WERI-Rb-1 (cell line): Measurements from ENCODE around the gene TRIM44.

ENCODE experiments used
- DNase-seq: peaks from one replicate; pipeline ENCODE4 v3.0.0-alpha.2; 2020
- H3K27ac ChIP-seq: fragments of 250-450 bp; sonication (Bioruptor Pico); 2 replicates; pipeline ENCODE4 v1.5.1; 2020; ENCODE audit warnings: mild to moderate bottlenecking, moderate library complexity
- H3K27me3 ChIP-seq: fragments of 250-450 bp; sonication (Bioruptor Pico); 2 replicates; pipeline ENCODE4 v1.5.1; 2021; ENCODE audit warnings: mild to moderate bottlenecking, low read depth, moderate library complexity; ENCODE audit not compliant: insufficient read depth, severe bottlenecking
- H3K36me3 ChIP-seq: fragments of 250-450 bp; sonication (Bioruptor Pico); 2 replicates; pipeline ENCODE4 v1.5.1; 2020; ENCODE audit warnings: mild to moderate bottlenecking, moderate library complexity
- H3K4me3 ChIP-seq: 2 replicates; pipeline ENCODE4 v1.5.1; 2011; ENCODE audit warnings: low read depth, mild to moderate bottlenecking, control low read depth, low read length
- H3K9me3 ChIP-seq: fragments of 250-450 bp; sonication (Bioruptor Pico); 2 replicates; pipeline ENCODE4 v1.5.1; 2021; ENCODE audit warnings: mild to moderate bottlenecking, moderate library complexity; ENCODE audit not compliant: severe bottlenecking
- TF ChIP-seq, protein P1 (sequence below): IDR thresholded peaks from 2 replicates; pipeline ENCODE4 v1.5.1; 2011; ENCODE audit warnings: low read depth, mild to moderate bottlenecking, control low read depth, inconsistent platforms, low read length

The TRIM44 gene, protein sequence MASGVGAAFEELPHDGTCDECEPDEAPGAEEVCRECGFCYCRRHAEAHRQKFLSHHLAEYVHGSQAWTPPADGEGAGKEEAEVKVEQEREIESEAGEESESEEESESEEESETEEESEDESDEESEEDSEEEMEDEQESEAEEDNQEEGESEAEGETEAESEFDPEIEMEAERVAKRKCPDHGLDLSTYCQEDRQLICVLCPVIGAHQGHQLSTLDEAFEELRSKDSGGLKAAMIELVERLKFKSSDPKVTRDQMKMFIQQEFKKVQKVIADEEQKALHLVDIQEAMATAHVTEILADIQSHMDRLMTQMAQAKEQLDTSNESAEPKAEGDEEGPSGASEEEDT

DNA sequence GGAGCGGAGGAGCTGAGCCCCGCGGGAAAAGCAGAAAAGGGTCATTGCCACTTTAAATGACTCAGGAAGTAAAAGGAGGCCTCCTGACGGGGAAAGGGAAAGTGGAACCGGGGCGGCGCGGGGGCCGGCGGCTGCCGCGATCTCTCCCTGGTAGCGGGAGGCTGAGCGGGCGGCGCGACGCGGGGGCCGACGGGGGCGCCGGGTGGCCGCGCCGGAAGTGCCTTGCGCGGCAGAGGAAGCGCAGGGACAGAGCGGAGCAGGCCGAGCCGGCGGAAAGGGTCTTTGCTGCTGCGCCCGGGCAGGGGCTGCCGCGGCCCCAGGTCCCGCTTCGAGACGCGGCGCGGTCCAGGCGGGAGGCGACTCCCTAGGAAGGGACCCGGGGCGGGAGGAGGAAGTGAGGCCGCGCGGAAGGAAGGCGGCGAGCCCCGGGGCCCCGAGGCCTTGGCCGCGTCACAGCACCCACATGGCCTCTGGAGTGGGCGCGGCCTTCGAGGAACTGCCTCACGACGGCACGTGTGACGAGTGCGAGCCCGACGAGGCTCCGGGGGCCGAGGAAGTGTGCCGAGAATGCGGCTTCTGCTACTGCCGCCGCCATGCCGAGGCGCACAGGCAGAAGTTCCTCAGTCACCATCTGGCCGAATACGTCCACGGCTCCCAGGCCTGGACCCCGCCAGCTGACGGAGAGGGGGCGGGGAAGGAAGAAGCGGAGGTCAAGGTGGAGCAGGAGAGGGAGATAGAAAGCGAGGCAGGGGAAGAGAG is at the start of gene TRIM44:
Gene TRIM44, plus strand, starts transcription at position 127 of the 759 bp plus-strand sequence. Its CDS starts 337 bp downstream, at position 464.
- DNase-seq = peak; percentile 76
- peaks cover 7% of the 10 kb centered on the region for H3K9me3 ChIP-seq
- H3K36me3 ChIP-seq = peaks cover 10% of the 10 kb centered on the region
- peak within 1 kb of the TSS; percentile 54 for H3K4me3 ChIP-seq
- TF ChIP-seq, protein P1, sequence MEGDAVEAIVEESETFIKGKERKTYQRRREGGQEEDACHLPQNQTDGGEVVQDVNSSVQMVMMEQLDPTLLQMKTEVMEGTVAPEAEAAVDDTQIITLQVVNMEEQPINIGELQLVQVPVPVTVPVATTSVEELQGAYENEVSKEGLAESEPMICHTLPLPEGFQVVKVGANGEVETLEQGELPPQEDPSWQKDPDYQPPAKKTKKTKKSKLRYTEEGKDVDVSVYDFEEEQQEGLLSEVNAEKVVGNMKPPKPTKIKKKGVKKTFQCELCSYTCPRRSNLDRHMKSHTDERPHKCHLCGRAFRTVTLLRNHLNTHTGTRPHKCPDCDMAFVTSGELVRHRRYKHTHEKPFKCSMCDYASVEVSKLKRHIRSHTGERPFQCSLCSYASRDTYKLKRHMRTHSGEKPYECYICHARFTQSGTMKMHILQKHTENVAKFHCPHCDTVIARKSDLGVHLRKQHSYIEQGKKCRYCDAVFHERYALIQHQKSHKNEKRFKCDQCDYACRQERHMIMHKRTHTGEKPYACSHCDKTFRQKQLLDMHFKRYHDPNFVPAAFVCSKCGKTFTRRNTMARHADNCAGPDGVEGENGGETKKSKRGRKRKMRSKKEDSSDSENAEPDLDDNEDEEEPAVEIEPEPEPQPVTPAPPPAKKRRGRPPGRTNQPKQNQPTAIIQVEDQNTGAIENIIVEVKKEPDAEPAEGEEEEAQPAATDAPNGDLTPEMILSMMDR = no peak
- H3K27ac ChIP-seq = peak within 1 kb of the TSS; percentile 90
- no peaks in the 10 kb centered on the region for H3K27me3 ChIP-seq

DNA sequence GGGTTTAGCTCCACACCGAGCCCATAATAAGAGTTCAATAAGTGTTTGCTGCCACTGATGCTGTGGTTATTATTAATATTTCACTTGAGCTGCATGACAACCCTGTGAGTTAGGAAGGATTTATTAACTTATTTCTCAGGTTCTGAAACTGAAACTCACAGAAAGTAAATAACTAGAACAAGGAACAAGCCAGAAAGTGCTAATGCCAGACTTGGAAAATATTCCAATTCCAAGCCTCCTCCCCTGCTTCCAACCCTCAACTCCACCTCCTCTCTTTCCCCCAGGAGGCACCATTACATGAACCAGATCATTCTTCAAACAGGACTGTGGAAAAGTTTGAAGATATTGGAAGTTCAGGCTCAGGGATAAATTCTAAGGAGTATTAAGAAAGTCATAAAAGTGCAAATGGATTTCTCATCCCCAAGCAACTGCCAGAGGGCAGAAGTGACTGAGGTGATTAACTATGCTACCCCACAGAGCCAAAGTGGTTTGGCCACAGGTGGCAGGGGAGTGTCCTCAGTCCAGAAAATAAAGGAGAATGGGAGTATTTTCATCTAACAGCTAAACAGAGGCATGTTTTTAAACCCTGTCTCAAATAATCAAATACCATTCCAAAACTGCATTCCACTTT is 47.5 kb upstream of the TRIM44 start:
- no peak for DNase-seq
- Histone ChIP-seq H3K27ac (no peak overlapping the region), H3K4me3 (no peak overlapping the region), H3K9me3 (no peaks in the 10 kb centered on the region), H3K27me3 (peaks cover 20% of the 10 kb centered on the region), H3K36me3 (no peaks in the 10 kb centered on the region)
- TF ChIP-seq, protein P1 = no peak

DNA sequence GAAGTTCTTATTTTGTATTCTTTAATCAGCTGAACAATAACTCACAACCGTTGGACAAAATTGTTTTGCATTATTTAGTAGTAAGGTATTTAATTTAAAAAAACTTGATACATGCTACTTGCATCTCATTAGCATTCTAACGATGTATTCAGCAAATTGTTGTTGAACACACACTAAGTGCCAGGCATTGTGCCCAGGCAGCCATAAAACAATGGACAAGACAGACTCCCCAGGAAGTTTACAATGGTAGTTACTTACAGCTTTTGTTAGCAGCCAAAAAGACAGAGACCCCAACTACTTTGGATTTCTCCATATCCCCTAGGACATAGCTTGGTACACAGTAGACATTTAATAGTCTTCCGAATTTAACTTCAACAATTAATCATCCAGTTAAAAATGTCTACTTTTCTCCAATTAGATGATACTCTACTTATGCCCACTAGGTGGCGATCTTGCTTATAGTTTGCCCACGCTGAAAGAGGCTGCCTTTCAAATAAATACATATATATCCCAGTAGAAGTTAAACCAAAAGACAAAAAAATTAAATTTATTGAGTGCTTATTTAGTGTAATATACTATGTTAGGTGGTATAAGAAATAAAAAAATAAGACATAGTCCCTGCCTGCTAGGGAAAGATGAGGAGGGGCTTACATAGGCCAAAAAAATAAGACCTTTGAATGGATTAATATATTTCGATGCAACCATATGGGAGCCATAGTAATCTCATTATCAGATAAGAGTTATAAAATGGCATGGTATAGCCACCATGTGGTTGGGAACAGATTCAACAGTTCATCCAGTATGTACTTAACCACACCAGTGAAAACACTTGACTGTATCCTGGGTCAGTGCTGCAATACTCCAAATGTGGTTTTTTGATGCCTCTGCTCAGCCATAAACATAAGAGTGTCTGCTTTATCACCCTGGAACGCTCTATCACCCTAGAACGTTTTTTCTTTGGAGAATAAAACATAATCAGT is 46.4 kb upstream of the TRIM44 start:
- no peaks in the 10 kb centered on the region for H3K9me3 ChIP-seq
- DNase-seq = no peak
- H3K27me3 ChIP-seq = peaks cover 27% of the 10 kb centered on the region
- TF ChIP-seq, protein P1 = no peak
- H3K36me3 ChIP-seq = no peaks in the 10 kb centered on the region
- H3K4me3 ChIP-seq = no peak overlapping the region
- no peak overlapping the region for H3K27ac ChIP-seq

DNA sequence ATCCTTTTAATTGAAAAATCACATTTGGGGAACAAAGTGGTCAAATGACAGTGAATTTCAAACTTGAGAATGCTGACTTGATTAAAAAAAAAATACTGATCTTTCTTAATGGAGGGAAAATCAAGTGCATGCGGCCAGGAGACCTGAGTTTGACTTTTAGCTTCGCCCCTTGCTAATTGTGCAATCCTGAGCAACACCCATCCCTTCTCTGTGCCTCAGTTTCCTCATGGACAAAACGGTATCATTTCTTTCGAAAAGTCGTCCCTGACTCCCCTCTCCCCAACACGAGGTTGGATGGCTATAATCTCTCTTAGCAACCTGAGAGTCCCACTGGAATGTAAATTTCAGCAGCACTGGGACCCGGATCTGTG is 45.3 kb upstream of the TRIM44 start:
- H3K27me3 ChIP-seq = peaks cover 27% of the 10 kb centered on the region
- peak overlapping the region; percentile 50; the same call in 1 of the 2 replicates for H3K4me3 ChIP-seq
- no peaks in the 10 kb centered on the region for H3K9me3 ChIP-seq
- no peaks in the 10 kb centered on the region for H3K36me3 ChIP-seq
- no peak for DNase-seq
- TF ChIP-seq, protein P1 = no peak
- no peak overlapping the region for H3K27ac ChIP-seq
